Anterior cingulate cortex (tissue), 58 donors: ENCODE results near the gene CLEC16A.
A peak's percentile ranks its signal among the peaks of the same experiment; 100 is the strongest.
"Not testable (repeated sequence)": the region's sequence is repeated elsewhere in the genome, so short reads cannot be mapped to it uniquely, and the experiment has no call there.

Source experiments
- DNase-seq, 58 donors: peaks; one replicate each; lab custom pipeline; 2025; lab: John Stamatoyannopoulos, UW

Gene CLEC16A

DNA sequence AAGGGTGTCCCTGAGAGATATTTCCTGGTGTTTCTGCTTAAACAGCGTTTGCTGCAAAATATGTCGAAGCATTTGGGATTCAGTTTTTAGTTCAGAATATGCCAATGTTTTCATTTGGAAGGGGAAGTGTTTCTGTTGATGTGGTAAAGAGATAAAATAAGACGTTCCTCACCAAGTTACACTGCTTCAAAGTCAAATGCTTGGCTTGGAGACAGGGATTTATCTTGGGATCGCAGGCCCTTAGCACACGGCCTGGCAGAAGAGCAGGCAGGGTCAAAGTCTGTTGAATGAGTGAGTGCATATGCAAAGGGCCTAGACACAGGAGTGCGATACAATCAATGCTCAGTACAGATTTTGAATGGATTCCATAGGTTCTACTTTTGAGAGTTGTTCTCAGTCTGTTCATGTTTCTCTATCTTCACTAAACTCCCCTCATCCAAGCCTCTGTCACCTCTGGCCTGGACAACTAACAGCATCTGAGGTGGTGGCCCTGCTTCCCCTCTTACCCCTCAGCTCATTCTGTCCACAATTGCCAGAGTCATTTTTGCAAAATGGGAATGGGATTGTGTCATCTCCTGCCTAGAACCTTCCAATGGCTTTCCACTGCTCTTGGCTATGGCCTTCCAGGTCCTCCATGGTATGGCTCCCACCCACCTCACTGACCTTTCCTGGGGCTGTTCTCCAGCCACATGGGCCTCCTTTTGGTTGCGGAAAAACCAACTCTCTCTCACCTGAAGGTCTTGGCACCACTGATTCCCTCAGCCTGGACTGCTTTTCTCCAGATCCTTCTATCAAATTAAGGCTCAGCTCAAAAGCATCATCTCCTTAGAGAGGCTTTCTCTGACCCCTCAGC is 5.3 kb upstream of the CLEC16A start:
- DNase-seq: no peak

DNA sequence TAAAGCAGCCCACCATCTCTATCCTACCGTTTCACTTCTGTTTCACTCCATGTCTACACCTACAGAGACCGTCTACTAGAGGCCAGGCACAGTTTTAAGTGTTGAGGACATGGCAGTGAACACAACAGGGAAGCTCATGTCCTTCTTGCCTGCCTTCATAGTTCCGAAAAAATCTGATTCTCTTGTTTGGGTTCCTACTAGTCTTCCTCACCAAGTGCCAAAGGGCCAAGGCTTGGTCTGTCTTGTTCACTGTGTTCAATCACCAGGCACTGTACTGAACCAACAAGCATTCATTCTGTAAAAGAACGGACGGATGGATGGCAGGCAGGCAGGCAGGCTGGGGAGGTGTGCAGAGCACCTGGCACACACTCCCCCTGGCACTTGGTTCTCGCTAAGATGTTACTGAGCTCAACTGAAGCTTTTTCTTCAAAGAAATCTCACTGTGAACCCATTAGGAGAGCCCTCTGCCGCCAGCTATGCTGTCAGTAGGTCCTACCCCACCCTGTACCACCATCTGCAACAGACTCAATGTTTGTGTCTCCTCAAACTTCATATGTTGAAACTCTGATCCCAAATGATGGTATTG is 4.6 kb upstream of the CLEC16A start:
- DNase-seq: no peak

GRCh38 chr16:10940501-10941079 is 3.8 kb upstream of the CLEC16A start:
- peak in 18 of 58 donors; percentile 13 to 48 (median 36) for DNase-seq

DNA sequence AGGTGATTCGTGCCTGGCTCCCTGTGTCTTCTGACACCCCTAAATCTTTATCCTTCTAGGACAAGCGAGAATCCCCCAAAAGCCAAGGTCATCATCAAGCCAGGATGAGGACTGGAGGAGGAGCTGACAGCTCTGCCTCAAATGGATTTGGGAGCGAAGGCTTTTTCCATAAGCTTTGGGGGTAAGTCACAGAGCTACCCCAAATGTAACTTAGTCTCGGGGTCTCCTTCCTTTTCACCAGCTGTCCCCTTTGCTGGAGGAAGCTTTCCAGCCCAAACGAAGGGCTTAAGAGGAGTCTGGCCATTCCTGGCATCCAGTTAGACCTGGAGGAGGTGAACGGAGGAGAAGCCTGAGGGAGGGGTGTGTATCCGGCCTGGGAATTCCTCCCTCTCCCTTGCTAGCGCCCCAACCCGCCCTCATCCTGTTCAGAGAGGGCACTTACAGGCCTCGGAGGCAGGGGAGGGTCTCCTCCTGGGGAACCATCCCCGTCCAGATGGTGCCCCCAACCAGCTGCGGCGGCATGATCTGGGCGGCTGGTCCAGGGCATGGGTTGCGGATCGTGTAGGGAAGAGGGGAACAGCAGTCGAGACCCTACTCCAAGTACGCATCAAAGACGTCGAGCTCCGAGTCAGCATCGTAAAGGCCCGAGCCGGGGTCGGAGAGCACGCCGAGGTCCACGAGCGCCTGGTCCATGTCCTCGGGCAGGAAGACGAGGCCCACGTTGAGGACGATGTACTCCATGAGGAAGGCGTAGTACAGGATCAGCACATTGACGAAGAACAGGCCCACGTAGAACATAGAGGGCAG is 3.0 kb upstream of the CLEC16A start:
- DNase-seq: peak in 2 of 58 donors; percentile 22 to 36

DNA sequence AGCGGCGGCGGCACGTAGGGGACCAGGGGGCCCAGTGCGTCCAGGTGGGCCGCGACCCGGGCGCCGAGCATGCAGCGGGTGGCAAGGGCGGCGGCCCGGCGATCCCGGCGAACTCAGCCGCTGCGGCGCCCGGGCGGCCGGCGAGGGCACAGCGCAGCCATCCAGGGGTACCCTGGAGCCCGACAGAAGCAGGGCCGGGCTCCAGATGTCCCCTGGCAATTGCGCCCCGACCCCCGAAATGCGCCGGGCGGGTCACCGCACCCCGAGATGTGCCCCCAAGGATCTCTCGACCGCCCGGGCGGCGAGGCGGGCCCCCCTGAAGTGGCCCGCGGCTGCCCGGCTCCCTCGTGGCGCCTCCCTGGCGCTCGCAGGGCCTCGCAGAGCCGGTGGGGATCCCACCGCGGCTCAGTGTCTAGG is 2.4 kb upstream of the CLEC16A start:
- DNase-seq: not testable (repeated sequence)

- peak; percentile 46 to 97 (median 92) for DNase-seq
Measured at GRCh38 chr16:10942352-10943063, 1.9 kb upstream of the CLEC16A start, which contains the start of gene DEXI. Gene DEXI (minus strand): TSS chr16:10942468. CDS start chr16:10942005, 463 bp downstream.

DNA sequence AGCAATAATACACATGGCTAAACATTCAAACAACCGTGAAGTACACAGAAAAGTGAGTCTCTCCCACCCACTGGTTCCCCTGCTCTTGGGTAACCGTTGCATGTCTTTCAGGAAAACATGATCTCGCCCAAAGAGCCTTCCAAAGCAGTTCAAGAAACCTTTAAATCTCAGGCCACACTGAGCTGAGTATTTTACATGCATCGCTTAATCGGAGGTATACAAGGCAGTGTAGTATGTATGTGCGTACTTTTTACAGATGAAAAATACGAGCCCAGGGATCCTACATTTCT is 1.4 kb upstream of the CLEC16A start:
- no peak for DNase-seq

DNA sequence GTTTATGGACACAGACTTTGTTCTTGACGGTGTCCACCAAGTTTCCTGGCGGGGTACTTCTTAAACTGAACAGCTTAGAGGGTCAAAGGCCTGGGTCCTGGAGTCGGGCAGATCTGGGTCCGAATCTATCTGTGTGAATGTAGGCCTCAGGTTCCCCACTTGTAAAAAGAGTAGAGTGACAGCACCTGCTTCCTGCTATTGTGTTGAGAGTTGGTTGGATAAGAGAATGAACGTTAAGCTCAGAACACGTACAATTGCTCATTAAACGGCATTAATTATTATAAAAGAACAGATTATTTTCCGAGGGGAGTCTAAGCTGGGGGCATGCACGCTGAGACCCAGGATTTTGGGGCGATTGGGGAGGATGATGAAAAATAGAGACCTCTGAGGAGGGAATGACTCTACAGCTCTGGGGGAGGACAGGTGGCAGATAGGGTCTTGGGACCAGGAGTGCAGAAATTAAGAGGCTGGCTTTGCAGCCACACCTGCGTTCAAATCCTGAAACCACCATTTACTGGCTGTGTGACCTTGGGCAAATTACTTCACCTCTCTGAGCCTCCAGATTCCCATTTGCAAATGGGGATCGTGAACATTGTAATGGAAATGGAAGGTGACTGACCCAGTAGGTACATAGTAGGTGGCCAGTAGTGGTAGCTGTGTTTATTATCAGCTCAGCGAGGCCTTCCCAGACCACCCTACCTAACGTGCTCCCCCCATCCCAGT is 862 bp downstream of the CLEC16A start:
- no peak for DNase-seq

DNA sequence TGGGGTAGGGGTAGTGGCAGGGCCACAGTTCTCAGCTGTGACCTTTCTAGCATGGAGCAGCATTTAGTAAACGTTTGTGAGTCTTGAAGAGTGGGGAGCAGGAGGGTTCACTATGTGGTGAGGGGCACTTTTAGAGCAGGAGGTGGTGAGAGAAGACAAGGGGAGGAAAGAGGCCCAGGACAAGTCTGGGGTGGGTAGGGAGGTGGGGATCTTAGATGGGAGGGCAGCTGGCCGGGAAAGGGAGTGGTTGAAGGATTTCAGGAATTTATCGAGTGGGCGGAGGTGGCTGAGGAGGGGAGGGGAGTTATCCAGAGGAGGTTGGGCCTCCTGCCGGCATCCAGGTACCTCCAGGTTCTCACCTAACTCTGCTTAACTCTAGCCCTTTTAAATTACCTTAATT is 1.9 kb downstream of the CLEC16A start:
- DNase-seq: no peak

DNA sequence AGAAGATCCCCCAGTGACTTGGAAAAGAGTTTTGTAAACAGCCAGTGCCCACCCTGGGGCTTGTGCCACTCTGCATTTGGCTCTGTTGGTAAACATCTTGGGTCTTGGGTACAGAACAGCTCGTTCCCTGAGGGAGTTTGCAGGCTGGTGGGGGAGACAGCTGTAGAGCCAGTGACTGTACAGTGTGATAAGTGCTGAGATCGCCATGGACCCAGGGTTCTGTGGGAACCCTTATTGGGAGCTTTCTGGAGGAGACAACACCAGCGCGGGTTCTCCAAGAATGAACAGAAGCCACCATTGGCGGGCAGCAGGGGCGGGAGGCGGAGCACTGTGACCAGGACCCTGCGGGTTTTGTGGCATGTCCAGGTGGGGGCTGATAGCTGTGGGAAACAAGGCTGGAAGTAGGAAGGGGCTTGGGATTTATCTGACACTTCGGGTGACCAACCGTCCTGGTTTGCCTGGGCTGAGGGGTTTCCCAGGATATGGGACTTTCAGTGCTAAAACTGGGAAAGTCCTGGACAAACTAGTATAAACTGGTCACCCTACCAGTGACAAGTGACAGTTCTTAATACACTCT is 2.9 kb downstream of the CLEC16A start:
- peak in 3 of 58 donors; percentile 24 to 40 (median 40) for DNase-seq

DNA sequence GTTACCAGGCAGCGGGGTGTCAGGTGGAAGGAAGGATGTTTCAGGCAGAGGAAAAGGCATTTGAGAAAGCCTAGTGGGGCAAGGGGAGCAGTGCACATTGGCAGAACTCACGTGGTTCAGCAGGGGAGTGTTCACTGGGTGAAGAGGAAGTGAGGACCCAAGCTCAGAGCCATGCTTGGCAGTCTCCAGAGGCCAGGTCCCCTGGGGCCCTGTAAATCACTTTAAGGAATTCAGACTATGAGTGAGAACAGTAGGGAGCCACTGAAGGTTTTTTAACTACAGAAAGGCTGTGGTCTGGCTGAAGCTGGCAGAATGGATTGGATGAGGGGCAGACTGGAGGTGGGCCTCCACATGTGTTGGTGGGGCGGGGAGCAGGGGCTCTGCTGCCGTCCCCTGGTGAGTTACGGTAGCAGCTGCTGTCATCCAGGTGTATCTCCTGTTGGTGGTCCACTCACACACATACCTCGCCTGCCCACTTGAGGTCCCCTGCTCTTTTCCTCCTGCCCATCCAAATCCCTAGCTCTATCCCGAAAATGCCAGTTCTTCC is 5.1 kb downstream of the CLEC16A start:
- DNase-seq: peak in 3 of 58 donors; percentile 10 to 21 (median 18)

GRCh38 chr16:10950393-10950792 is 6.0 kb downstream of the CLEC16A start:
- DNase-seq: no peak

DNA sequence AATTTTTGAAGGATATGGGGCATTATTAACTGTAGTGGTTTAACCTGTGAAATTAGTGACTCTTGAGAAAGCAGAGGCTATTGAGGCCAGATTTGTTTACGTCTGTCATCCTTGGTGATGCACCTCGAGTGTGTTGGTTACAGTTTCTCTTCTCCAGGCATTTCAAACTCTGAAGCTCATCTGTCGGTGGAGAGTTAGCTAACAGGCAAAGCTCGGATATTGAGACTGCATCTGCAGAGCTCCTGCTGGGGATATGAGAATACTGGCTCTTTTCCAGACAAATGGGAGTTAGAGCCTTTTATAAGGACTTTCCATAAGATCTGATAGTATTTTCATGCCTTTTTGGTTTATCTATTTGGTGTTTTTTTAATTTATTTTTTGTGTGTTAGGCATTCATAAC is 6.7 kb downstream of the CLEC16A start:
- DNase-seq: no peak

DNA sequence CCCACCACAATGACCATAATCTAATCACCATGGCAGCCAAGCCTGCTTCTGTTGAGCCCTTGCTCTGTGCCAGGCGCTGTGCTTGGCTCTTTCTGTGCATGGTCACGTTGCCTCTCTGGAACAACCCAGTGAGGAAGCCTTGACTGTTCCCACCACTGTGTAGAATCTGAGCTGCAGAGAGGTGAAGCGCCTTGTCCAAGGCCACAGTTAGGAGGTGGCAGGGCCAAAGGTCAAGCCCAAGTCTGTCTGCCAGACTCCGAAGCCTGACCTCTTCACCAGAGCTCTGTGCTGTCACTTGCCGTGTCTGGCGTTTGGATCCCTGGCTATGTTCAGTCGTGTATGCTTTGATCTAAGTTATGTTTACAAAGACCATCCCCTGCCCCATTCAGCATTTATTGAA is 10.5 kb downstream of the CLEC16A start:
- no peak for DNase-seq

DNA sequence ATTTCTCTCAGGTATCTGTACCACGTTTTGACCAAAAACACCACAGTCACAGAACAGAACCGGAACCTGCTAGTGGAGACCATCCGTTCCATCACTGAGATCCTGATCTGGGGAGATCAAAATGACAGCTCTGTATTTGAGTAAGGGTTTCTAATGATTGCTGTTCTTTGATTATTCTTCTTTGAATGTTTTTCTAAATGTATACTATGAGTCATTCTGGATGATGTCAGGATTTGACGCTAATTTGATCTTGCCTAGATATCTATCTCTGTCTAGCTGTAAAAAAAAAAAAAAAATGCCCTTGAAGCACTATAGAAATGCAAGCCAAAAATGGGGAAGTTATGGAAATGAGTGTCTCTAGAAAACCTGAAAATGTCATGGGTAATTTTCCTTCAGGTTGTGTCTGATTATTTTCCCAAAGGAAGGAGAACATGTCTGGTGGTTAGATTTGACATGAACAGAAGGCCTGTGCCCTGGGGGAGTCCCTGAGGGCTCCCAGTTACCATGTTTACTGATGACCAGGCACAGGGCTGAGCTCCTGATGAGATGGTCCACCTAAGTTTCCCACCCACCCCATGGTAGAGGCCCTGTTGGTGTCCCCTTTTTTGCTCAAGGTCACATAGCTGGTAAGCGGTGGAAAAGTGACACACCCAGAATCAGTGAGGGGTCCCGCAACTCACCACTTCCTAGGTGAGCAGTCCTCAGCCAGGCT is 13.6 kb downstream of the CLEC16A start:
- DNase-seq: no peak

DNA sequence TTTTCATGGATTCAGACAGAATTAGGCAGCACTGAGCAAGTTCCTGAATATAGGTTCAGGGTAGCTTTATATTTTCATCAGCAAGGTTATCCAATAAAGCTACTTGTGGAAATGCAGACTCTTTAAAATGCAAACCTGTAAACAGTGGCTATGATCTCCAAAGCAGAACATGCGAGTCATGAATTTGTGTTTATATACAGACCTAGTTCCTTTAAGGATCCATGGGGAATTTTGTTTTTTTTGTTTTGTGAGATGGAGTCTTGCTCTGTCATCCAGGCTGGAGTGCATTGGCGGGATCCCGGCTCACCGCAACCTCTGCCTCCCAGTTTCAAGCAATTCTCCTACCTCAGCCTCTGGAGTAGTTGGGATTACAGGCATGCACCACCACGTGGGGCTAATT is 14.8 kb downstream of the CLEC16A start:
- no peak for DNase-seq

- no peak for DNase-seq
Measured at GRCh38 chr16:10961231-10961630, 16.9 kb downstream of the CLEC16A start.
